HepG2 (cell line): ENCODE data around the gene OTOP3. TPM values are rescaled to one million over a fixed set of nuclear protein-coding genes. Genes with fewer than 3 reads are reported as not detected.

ENCODE experiments used
- BRD4 ChIP-seq: sonication (generic); formaldehyde crosslinking; IDR thresholded peaks from 2 replicates; pipeline ENCODE4 v1.4.0; 2020; ENCODE audit warnings: missing genetic modification reagents
- DNMT1 ChIP-seq: sonication (generic); formaldehyde crosslinking; IDR thresholded peaks from 2 replicates; pipeline ENCODE4 v1.5.1; 2020; ENCODE audit warnings: mild to moderate bottlenecking, missing genetic modification reagents
- EP300 ChIP-seq, 3 experiments: sonication (generic) in 1 of 3; formaldehyde crosslinking in 1 of 3; IDR thresholded peaks; 2 replicates each; pipeline versions ENCODE4 v1.5.1 to v1.6.1; 2011 to 2020; ENCODE audit warnings: low read depth in 2 of 3, low read length in 2 of 3, borderline replicate concordance in 1 of 3, improper control_type of control experiment in 1 of 3, mild to moderate bottlenecking in 1 of 3, missing genetic modification reagents in 1 of 3, moderate library complexity in 1 of 3
- HDAC6 ChIP-seq: fragments of 200-600 bp; sonication (generic); IDR thresholded peaks from 2 replicates; pipeline ENCODE4 v1.7.0; 2017; ENCODE audit warnings: mild to moderate bottlenecking, antibody characterized with exemption, low read length, low read depth
- MAF1 ChIP-seq: sonication (generic); formaldehyde crosslinking; IDR thresholded peaks from 2 replicates; pipeline ENCODE4 v1.5.0; 2020; ENCODE audit warnings: missing genetic modification reagents, borderline replicate concordance
- MBD4 ChIP-seq: IDR thresholded peaks from 2 replicates; pipeline ENCODE4 v1.6.1; 2012; ENCODE audit warnings: low read length, inconsistent platforms, borderline replicate concordance
- MBNL3 ChIP-seq: fragments of 250-450 bp; sonication (Bioruptor Pico); conservative IDR thresholded peaks from 2 replicates; pipeline ENCODE4 v1.8.0; 2022; ENCODE audit warnings: mild to moderate bottlenecking, inconsistent platforms
- NCOA2 ChIP-seq: sonication (generic); formaldehyde crosslinking; IDR thresholded peaks from 2 replicates; pipeline ENCODE4 v1.8.0; 2022; ENCODE audit warnings: inconsistent platforms
- ZNF331 ChIP-seq: sonication (generic); formaldehyde crosslinking; IDR thresholded peaks from 2 replicates; pipeline ENCODE4 v1.4.0; 2020; ENCODE audit warnings: missing genetic modification reagents
- ZNF34 ChIP-seq: sonication (generic); formaldehyde crosslinking; IDR thresholded peaks from 2 replicates; pipeline ENCODE4 v1.4.0; 2020; ENCODE audit warnings: mild to moderate bottlenecking, missing genetic modification reagents, borderline replicate concordance
- ZNF530 ChIP-seq: sonication (generic); formaldehyde crosslinking; IDR thresholded peaks from 2 replicates; pipeline ENCODE4 v1.5.0; 2020; ENCODE audit warnings: low read depth, mild to moderate bottlenecking, missing genetic modification reagents
- ZNF572 ChIP-seq: sonication (generic); formaldehyde crosslinking; IDR thresholded peaks from 2 replicates; pipeline ENCODE4 v1.5.1; 2020; ENCODE audit warnings: mild to moderate bottlenecking, missing genetic modification reagents
- ZNF670 ChIP-seq: sonication (generic); formaldehyde crosslinking; IDR thresholded peaks from 2 replicates; pipeline ENCODE4 v1.8.0; 2022; ENCODE audit warnings: mild to moderate bottlenecking, missing genetic modification reagents, borderline replicate concordance
- ZNF749 ChIP-seq: sonication (generic); formaldehyde crosslinking; IDR thresholded peaks from 2 replicates; pipeline ENCODE4 v1.8.0; 2022; ENCODE audit warnings: mild to moderate bottlenecking, missing genetic modification reagents, moderate library complexity, borderline replicate concordance
- ZNF766 ChIP-seq: sonication (generic); formaldehyde crosslinking; IDR thresholded peaks from 2 replicates; pipeline ENCODE4 v1.5.0; 2020; ENCODE audit warnings: missing genetic modification reagents, borderline replicate concordance
- ZUFSP ChIP-seq: sonication (generic); formaldehyde crosslinking; IDR thresholded peaks from 2 replicates; pipeline ENCODE4 v1.9.0; 2021; ENCODE audit warnings: missing genetic modification reagents, mild to moderate bottlenecking, borderline replicate concordance
- polyA plus RNA-seq, 8 experiments: library from polyadenylated mRNA; depleted of rRNA in 3 of 8; stranded (reverse) in 7 of 8; unstranded in 1 of 8; fragments of >200 nt; fragmentation: Illumina TruSeq in 4 of 8; extraction: Trizol in 4 of 8; gene quantifications; 2 replicates each; pipeline versions ENCODE4 v1.2.1 to v1.2.3, GENCODE V29; 2011 to 2016; ENCODE audit warnings: low read depth in 4 of 8, missing spikeins in 1 of 8, mixed read lengths in 1 of 8; ENCODE audit not compliant: insufficient read depth in 1 of 8
- total RNA-seq, 5 experiments: library from RNA; depleted of rRNA; stranded (reverse); fragments of >200 nt; fragmentation: Illumina TruSeq; extraction: Trizol; gene quantifications; 2 replicates each; pipeline ENCODE4 v1.2.3, GENCODE V29; 2016; ENCODE audit warnings: low read depth in 1 of 5
- TF ChIP-seq, protein P1 (sequence below): sonication (generic); formaldehyde crosslinking; IDR thresholded peaks from 2 replicates; pipeline ENCODE4 v1.4.0; 2020; ENCODE audit warnings: mild to moderate bottlenecking, missing genetic modification reagents
- TF ChIP-seq, protein P2 (sequence below): sonication (generic); formaldehyde crosslinking; IDR thresholded peaks from 2 replicates; pipeline ENCODE4 v1.4.0; 2020; ENCODE audit warnings: missing genetic modification reagents
- TF ChIP-seq, protein P3 (sequence below): sonication (generic); formaldehyde crosslinking; IDR thresholded peaks from 2 replicates; pipeline ENCODE4 v1.4.0; 2020; ENCODE audit warnings: missing genetic modification reagents
- TF ChIP-seq, protein P4 (sequence below): sonication (generic); formaldehyde crosslinking; IDR thresholded peaks from 2 replicates; pipeline ENCODE4 v1.5.1; 2020; ENCODE audit warnings: mild to moderate bottlenecking, missing genetic modification reagents, moderate library complexity

Gene OTOP3
- total and polyA plus RNA-seq, 2 of the 13 experiments (the other 11 are each of a cell fraction or from before 2014, with no cell fraction given): not detected

- TF ChIP-seq MBNL3 (CRISPR knock-in tag) (no peak), EP300 (IDR thresholded peaks at IDR 0.05; ENCODE audit: low read depth in 2 of 2, low read length in 2 of 2) (no peak), EP300 (CRISPR knock-in tag; IDR thresholded peaks at IDR 0.05; ENCODE audit: borderline replicate concordance) (no peak), BRD4 (no peak), ZNF331 (CRISPR knock-in tag) (no peak), ZNF572 (CRISPR knock-in tag) (no peak), ZNF34 (CRISPR knock-in tag) (no peak), DNMT1 (0 out of 2 replicates have a peak, but pooled peaks have one; percentile 0), ZNF749 (CRISPR knock-in tag) (0 out of 2 replicates have a peak, but pooled peaks have one; percentile 51), ZNF530 (CRISPR knock-in tag) (no peak), MBD4 (no peak), ZNF766 (CRISPR knock-in tag) (0 out of 2 replicates have a peak, but pooled peaks have one; percentile 6), ZNF670 (CRISPR knock-in tag) (no peak), MAF1 (no peak), ZUFSP (no peak), HDAC6 (no peak), NCOA2 (CRISPR knock-in tag) (no peak)
- TF ChIP-seq, protein P1, sequence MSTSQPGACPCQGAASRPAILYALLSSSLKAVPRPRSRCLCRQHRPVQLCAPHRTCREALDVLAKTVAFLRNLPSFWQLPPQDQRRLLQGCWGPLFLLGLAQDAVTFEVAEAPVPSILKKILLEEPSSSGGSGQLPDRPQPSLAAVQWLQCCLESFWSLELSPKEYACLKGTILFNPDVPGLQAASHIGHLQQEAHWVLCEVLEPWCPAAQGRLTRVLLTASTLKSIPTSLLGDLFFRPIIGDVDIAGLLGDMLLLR: no peak
- TF ChIP-seq, protein P2, sequence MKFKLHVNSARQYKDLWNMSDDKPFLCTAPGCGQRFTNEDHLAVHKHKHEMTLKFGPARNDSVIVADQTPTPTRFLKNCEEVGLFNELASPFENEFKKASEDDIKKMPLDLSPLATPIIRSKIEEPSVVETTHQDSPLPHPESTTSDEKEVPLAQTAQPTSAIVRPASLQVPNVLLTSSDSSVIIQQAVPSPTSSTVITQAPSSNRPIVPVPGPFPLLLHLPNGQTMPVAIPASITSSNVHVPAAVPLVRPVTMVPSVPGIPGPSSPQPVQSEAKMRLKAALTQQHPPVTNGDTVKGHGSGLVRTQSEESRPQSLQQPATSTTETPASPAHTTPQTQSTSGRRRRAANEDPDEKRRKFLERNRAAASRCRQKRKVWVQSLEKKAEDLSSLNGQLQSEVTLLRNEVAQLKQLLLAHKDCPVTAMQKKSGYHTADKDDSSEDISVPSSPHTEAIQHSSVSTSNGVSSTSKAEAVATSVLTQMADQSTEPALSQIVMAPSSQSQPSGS: no peak
- TF ChIP-seq, protein P3, sequence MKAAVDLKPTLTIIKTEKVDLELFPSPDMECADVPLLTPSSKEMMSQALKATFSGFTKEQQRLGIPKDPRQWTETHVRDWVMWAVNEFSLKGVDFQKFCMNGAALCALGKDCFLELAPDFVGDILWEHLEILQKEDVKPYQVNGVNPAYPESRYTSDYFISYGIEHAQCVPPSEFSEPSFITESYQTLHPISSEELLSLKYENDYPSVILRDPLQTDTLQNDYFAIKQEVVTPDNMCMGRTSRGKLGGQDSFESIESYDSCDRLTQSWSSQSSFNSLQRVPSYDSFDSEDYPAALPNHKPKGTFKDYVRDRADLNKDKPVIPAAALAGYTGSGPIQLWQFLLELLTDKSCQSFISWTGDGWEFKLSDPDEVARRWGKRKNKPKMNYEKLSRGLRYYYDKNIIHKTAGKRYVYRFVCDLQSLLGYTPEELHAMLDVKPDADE (CRISPR knock-in tag): no peak
- TF ChIP-seq, protein P4, sequence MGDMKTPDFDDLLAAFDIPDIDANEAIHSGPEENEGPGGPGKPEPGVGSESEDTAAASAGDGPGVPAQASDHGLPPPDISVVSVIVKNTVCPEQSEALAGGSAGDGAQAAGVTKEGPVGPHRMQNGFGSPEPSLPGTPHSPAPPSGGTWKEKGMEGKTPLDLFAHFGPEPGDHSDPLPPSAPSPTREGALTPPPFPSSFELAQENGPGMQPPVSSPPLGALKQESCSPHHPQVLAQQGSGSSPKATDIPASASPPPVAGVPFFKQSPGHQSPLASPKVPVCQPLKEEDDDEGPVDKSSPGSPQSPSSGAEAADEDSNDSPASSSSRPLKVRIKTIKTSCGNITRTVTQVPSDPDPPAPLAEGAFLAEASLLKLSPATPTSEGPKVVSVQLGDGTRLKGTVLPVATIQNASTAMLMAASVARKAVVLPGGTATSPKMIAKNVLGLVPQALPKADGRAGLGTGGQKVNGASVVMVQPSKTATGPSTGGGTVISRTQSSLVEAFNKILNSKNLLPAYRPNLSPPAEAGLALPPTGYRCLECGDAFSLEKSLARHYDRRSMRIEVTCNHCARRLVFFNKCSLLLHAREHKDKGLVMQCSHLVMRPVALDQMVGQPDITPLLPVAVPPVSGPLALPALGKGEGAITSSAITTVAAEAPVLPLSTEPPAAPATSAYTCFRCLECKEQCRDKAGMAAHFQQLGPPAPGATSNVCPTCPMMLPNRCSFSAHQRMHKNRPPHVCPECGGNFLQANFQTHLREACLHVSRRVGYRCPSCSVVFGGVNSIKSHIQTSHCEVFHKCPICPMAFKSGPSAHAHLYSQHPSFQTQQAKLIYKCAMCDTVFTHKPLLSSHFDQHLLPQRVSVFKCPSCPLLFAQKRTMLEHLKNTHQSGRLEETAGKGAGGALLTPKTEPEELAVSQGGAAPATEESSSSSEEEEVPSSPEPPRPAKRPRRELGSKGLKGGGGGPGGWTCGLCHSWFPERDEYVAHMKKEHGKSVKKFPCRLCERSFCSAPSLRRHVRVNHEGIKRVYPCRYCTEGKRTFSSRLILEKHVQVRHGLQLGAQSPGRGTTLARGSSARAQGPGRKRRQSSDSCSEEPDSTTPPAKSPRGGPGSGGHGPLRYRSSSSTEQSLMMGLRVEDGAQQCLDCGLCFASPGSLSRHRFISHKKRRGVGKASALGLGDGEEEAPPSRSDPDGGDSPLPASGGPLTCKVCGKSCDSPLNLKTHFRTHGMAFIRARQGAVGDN (CRISPR knock-in tag): peak; percentile 87
Measured at GRCh38 chr17:74971842-74972106, 36.1 kb downstream of the OTOP3 start (continued).
